Body of pancreas (tissue), 4 donors: Measurements from ENCODE around the gene CR2. TPM values are rescaled to one million over a fixed set of nuclear protein-coding genes. Genes with fewer than 3 reads are reported as not detected.

ENCODE experiments used
- ATAC-seq: fragments of 150-250 bp; one replicate; pipeline ENCODE4 v1.9.1; 2016
- DNase-seq, 4 donors: peaks; one replicate each; pipeline ENCODE4 v3.0.0-alpha.2; 2019
- H3K27ac ChIP-seq, 4 donors: fragments of 200-600 bp; sonication (generic); 1 replicate in 3 of 4; 2 replicates in 1 of 4; pipeline versions ENCODE4 v1.5.1 to v1.6.1; 2016 to 2019; ENCODE audit warnings: mild to moderate bottlenecking in 1 of 4, mixed read lengths in 1 of 4, moderate library complexity in 1 of 4
- H3K27me3 ChIP-seq, 2 donors: fragments of 200-600 bp; sonication (generic); one replicate each; pipeline ENCODE4 v1.6.0; 2016; ENCODE audit warnings: mild to moderate bottlenecking in 1 of 2
- H3K36me3 ChIP-seq, 2 donors: fragments of 200-600 bp; sonication (generic); replicated peaks in 1 of 2; 2 replicates each; pipeline ENCODE4 v1.5.1; 2016; ENCODE audit warnings: low read depth in 2 of 2; ENCODE audit not compliant: insufficient read depth in 1 of 2
- H3K4me1 ChIP-seq: fragments of 200-600 bp; sonication (generic); one replicate; pipeline ENCODE4 v1.6.0; 2016
- H3K4me3 ChIP-seq, 2 donors: fragments of 200-600 bp; sonication (generic); 1 replicate in 1 of 2; 2 replicates in 1 of 2; pipeline ENCODE4 v1.5.1; 2016 to 2019
- H3K9me3 ChIP-seq, 3 donors: fragments of 200-600 bp; sonication (generic); 1 replicate in 2 of 3; 2 replicates in 1 of 3; pipeline ENCODE4 v1.5.1; 2016
- POLR2A ChIP-seq, 3 donors: fragments of 450-650 bp; IDR thresholded peaks; one replicate each; pipeline ENCODE4 v1.6.1; 2016; ENCODE audit warnings: antibody characterized with exemption in 3 of 3, mild to moderate bottlenecking in 2 of 3
- WGBS, 2 donors: methylation state at CpG; one replicate each; pipeline ENCODE4 v1.1.5; 2017; 5-methylcytosine and 5-hydroxymethylcytosine counted together
- intact Hi-C: fragments of 100-400 bp; cut with DNase I; formaldehyde crosslinking; loops from one replicate; pipeline ENCODE4 v1.15.1; 2023
- total RNA-seq, 2 donors: library from RNA; depleted of rRNA; stranded (reverse); fragments of >200 nt; gene quantifications; one replicate each; pipeline ENCODE4 v1.1.0, GENCODE V29; 2016
- TF ChIP-seq, protein P1 (sequence below), 7 experiments: fragments of 450-650 bp in 4 of 7; fragments of 200-600 bp in 3 of 7; sonication (generic) in 3 of 7; IDR thresholded peaks; one replicate each; pipeline ENCODE4 v1.5.1; 2016 to 2019; ENCODE audit warnings: antibody characterized with exemption in 7 of 7

Gene CR2
- total RNA-seq, 2 donors from 2014 or later = not detected

DNA sequence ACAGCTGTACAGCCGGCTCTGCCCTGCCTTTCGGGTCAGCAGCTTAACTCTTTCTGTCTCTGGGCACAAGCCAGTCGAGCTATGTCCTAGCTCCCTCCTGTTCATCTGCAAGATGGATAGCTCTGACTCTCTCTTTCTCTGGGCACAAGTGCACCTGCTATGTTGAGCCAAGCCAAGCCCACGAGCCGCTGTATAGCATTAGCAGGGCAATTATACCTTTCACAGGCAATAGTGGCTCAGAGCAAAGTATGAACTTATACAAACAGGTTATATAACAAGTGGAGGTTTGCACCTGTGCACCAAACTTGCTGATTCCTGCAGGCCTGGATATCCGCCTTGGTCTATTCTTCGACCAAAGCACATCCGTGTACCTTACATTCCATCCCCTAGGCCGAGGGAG, 33.0 kb upstream of the CR2 start:
- 75 to 85% methylated on average over 9 of the region's 9 CpGs for WGBS, 2 donors
- Histone ChIP-seq H3K36me3 (no peaks in the 10 kb centered on the region), H3K27ac (no peak overlapping the region), H3K27me3 (no peaks in the 10 kb centered on the region), H3K9me3 (no peaks in the 10 kb centered on the region), H3K4me1 (no peaks in the 10 kb centered on the region), H3K4me3 (no peak overlapping the region)
- DNase-seq (no peak), ATAC-seq (no peak)
- TF ChIP-seq, protein P1, sequence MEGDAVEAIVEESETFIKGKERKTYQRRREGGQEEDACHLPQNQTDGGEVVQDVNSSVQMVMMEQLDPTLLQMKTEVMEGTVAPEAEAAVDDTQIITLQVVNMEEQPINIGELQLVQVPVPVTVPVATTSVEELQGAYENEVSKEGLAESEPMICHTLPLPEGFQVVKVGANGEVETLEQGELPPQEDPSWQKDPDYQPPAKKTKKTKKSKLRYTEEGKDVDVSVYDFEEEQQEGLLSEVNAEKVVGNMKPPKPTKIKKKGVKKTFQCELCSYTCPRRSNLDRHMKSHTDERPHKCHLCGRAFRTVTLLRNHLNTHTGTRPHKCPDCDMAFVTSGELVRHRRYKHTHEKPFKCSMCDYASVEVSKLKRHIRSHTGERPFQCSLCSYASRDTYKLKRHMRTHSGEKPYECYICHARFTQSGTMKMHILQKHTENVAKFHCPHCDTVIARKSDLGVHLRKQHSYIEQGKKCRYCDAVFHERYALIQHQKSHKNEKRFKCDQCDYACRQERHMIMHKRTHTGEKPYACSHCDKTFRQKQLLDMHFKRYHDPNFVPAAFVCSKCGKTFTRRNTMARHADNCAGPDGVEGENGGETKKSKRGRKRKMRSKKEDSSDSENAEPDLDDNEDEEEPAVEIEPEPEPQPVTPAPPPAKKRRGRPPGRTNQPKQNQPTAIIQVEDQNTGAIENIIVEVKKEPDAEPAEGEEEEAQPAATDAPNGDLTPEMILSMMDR (IDR thresholded peaks at IDR 0.05) = no peak
- no peak for TF ChIP-seq POLR2A (IDR thresholded peaks at IDR 0.05)
- intact Hi-C loops = no loop called here

DNA sequence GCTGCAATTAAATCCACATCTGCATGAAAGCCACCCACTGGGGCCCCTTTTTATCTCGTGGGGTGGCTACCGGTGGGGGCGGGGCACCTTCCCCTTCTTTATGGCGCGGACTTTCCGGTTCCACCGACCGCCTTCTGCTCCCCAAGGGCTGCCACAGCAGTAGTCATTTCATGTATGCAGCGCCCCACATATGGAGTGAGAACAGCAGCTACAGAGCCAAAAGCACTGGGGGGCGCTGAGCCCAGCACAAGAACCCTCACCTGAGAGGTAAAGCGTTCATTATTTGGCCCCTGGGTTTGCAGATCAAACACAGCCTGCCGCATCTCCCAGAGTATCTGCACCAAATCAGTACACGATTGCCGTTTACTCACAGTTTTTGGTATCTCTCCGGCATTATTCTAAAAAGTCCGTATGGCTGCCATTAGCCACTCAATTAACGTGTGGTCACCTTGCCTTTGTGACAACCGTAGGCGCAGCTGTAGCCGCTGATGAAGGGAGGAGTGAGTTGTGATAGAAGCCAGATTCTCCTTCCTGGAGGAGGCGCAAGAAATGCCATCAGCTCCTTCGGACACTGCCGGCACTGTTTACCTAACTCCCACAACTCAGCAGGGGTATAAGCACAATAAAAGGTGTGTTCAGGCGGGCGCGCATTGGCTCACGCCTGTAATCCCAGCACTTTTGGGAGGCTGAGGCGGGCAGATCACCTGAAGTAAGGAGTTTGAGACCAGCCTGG, 30.4 kb upstream of the CR2 start:
- intact Hi-C loops = no loop called here
- no peaks in the 10 kb centered on the region for H3K27me3 ChIP-seq
- no peaks in the 10 kb centered on the region for H3K9me3 ChIP-seq
- H3K4me3 ChIP-seq = no peak overlapping the region
- no peak for ATAC-seq
- no peaks in the 10 kb centered on the region for H3K4me1 ChIP-seq
- TF ChIP-seq, protein P1 (IDR thresholded peaks at IDR 0.05) = no peak
- no peak for TF ChIP-seq POLR2A (IDR thresholded peaks at IDR 0.05)
- WGBS, 2 donors = 24 to 37% methylated on average over 23 to 28 of the region's 28 CpGs
- H3K27ac ChIP-seq = no peak overlapping the region
- no peak for DNase-seq
- no peaks in the 10 kb centered on the region for H3K36me3 ChIP-seq

DNA sequence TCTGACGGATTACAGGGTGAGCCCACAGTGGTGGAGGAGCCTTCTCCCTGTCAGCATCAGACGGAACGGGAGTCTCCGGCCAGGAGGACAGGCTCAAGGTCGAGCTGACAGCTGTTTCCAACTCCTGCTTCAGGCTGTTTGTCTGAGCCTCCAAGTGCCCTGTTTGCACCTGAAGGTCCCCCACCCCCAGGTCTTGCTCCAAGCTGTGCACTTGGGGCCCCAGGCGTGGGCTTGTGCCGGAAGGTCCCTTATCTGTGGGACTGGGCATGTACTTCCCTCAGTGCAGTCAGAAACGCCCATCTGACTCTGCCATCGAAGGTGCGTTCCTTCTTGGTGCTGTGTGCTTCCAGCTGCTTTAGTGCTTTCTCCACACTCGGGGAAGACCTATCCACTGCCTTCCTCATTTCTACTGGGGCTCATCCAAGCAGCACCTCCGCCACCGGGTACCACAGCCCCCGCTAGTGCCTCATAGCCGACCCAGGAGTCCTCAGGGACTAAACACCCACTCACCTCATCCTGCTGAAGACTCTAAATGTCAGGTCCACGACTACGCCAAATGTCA, 29.5 kb upstream of the CR2 start:
- Histone ChIP-seq H3K27ac (no peak overlapping the region), H3K27me3 (no peaks in the 10 kb centered on the region), H3K36me3 (no peaks in the 10 kb centered on the region), H3K4me1 (no peaks in the 10 kb centered on the region), H3K4me3 (no peak overlapping the region), H3K9me3 (no peaks in the 10 kb centered on the region)
- no peak for ATAC-seq
- TF ChIP-seq, protein P1 (IDR thresholded peaks at IDR 0.05) = no peak
- TF ChIP-seq POLR2A (IDR thresholded peaks at IDR 0.05) = no peak
- intact Hi-C loops = no loop called here
- DNase-seq = no peak
- WGBS, 2 donors = 49 to 52% methylated on average over 14 to 17 of the region's 17 CpGs

DNA sequence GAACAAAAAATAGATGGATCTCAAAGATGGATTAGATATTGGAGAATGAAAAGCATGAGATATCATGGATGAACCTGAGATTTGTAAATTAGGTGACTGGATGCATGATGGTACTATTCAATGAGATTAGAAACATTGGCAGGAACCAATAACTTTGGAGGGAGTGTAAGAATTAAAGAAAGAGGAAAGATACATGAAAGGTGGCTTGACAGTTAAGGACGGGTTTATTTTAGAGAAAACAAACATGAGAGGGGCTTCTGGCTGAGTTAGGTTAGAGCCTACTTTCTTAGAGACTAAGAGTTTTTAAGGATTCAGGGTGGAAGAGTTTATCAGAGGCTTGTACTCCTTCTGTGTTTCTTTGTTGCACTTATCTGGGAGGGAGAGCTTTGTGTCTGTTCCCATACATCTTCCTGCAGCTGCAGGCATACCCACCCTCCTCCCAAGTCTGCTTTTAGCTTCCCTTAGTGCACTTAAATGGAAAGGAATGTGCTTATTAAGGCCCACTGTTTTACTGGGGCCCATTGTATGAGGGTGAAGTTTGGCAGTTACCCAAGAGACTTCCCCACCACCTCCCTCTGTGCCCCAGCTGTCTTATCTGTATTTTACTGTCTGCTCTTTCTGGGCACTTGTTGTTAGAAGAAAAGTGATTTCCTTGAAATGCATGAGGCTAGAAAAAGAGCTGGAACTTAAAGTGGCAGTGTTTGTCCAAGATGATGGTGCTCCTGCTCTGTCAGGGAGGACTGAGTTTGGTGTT, 26.1 kb upstream of the CR2 start:
- WGBS, 2 donors = 81 to 83% methylated on average over 1 of the region's 1 CpG
- DNase-seq (no peak), ATAC-seq (no peak)
- no peak overlapping the region for H3K4me3 ChIP-seq
- H3K36me3 ChIP-seq = no peaks in the 10 kb centered on the region
- no peaks in the 10 kb centered on the region for H3K9me3 ChIP-seq
- no peaks in the 10 kb centered on the region for H3K27me3 ChIP-seq
- intact Hi-C loops = no loop called here
- no peaks in the 10 kb centered on the region for H3K4me1 ChIP-seq
- TF ChIP-seq POLR2A (IDR thresholded peaks at IDR 0.05) = no peak
- no peak overlapping the region for H3K27ac ChIP-seq

DNA sequence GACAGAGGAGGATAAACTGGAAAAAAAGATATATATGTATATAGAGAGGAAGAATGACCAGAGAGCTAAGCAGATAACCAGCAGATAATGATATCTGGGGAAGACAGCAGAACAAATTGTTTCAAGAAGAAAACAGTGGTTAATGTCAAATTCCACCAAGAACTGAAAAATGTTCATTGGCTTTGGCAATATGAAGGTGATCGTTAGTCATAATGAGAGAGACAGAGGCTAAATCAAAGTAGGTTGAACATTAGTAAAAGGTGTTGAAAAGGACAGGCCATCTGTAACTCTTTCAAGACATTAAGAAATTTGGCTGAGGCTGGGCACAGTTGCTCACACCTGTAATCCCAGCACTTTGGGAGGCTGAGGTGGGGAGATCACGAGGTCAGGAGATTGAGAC, 25.3 kb upstream of the CR2 start:
- Histone ChIP-seq H3K4me1 (no peaks in the 10 kb centered on the region), H3K36me3 (no peaks in the 10 kb centered on the region), H3K9me3 (no peaks in the 10 kb centered on the region), H3K4me3 (no peak overlapping the region), H3K27ac (no peak overlapping the region), H3K27me3 (no peaks in the 10 kb centered on the region)
- WGBS, 2 donors = 71 to 80% methylated on average over 2 of the region's 2 CpGs
- no peak for DNase-seq
- TF ChIP-seq, protein P1 (IDR thresholded peaks at IDR 0.05) = no peak
- no peak for TF ChIP-seq POLR2A (IDR thresholded peaks at IDR 0.05)
- no peak for ATAC-seq
- intact Hi-C loops = no loop called here
